Mucosa of descending colon (tissue), 3 donors: ENCODE results near the gene CDKAL1. TPM values are rescaled to one million over a fixed set of nuclear protein-coding genes. Genes with fewer than 3 reads are reported as not detected.

Experiments
- ATAC-seq: fragments of 200-7000 bp; cut with Tn5 transposase; one replicate; pipeline ENCODE4 v1.9.1; 2020; ENCODE audit warnings: mild to moderate bottlenecking, moderate library complexity
- DNase-seq, 3 donors: peaks; one replicate each; pipeline ENCODE4 v3.0.0-alpha.2; 2020
- H3K36me3 ChIP-seq: fragments of 200-600 bp; one replicate; pipeline ENCODE4 v1.8.0; 2021; ENCODE audit warnings: low read depth, mild to moderate bottlenecking
- H3K4me1 ChIP-seq: fragments of 200-600 bp; one replicate; pipeline ENCODE4 v1.8.0; 2021; ENCODE audit warnings: low read depth, mild to moderate bottlenecking
- H3K4me3 ChIP-seq: fragments of 200-600 bp; one replicate; pipeline ENCODE4 v1.8.0; 2021; ENCODE audit warnings: mild to moderate bottlenecking
- H3K9me3 ChIP-seq: fragments of 200-600 bp; one replicate; pipeline ENCODE4 v1.8.0; 2021; ENCODE audit warnings: mild to moderate bottlenecking
- intact Hi-C, 2 donors: fragments of 100-400 bp; cut with DNase I in 1 of 2; cut with micrococcal nuclease in 1 of 2; formaldehyde crosslinking; loops; one replicate each; pipeline versions ENCODE4 v1.11.0 to v1.11.1; 2022; cut with DNase I, micrococcal nuclease
- long read RNA-seq, 2 donors: library from polyadenylated mRNA; unstranded; transcript quantifications; one replicate each; pipeline ENCODE4 v2.0.0, GENCODE V29; 2019 to 2021
- total RNA-seq, 3 donors: library from RNA; stranded (reverse); fragmentation: NEBNext Ultra II Directional in 2 of 3; extraction: Animal tissue kit (Norgen Biotek cat#: 25700) in 2 of 3; gene quantifications; one replicate each; pipeline versions ENCODE4 v1.2.1 to v1.2.4, GENCODE V29; 2021 to 2023
- TF ChIP-seq, protein P1 (sequence below): fragments of 200-600 bp; IDR thresholded peaks from one replicate; pipeline ENCODE4 v1.8.0; 2022; ENCODE audit warnings: antibody characterized with exemption, mild to moderate bottlenecking
- donor health status: DM: no; HTN: no; CAD: no; lungs with moderate emphysema.
- donor health status: DM: no; HTN: no; CAD: no.
- donor health status: DM: no; HTN: yes; CAD: no.

CDKAL1 gene
- 10 to 100 TPM; 13.4 to 15.5 (median 15.3) TPM for total RNA-seq
- long read RNA-seq, donor 1, partial matches to known transcripts, result 0 of 9 reads
- long read RNA-seq, donor 1, other reads (novel, unspliced or antisense), result 7 of 9 reads
- long read RNA-seq, donor 2, partial matches to known transcripts, result 0 of 5 reads
- long read RNA-seq, donor 2, other reads (novel, unspliced or antisense), result 4 of 5 reads

- Histone ChIP-seq H3K9me3 (no peaks in the 10 kb centered on the region), H3K36me3 (no peaks in the 10 kb centered on the region), H3K4me3 (peak within 1 kb of the TSS; percentile 78), H3K4me1 (peaks cover 6% of the 10 kb centered on the region)
- DNase-seq (peak; percentile 88 to 94 (median 90)), ATAC-seq (peak; percentile 99)
- intact Hi-C loops, result no loop called here
- TF ChIP-seq, protein P1, sequence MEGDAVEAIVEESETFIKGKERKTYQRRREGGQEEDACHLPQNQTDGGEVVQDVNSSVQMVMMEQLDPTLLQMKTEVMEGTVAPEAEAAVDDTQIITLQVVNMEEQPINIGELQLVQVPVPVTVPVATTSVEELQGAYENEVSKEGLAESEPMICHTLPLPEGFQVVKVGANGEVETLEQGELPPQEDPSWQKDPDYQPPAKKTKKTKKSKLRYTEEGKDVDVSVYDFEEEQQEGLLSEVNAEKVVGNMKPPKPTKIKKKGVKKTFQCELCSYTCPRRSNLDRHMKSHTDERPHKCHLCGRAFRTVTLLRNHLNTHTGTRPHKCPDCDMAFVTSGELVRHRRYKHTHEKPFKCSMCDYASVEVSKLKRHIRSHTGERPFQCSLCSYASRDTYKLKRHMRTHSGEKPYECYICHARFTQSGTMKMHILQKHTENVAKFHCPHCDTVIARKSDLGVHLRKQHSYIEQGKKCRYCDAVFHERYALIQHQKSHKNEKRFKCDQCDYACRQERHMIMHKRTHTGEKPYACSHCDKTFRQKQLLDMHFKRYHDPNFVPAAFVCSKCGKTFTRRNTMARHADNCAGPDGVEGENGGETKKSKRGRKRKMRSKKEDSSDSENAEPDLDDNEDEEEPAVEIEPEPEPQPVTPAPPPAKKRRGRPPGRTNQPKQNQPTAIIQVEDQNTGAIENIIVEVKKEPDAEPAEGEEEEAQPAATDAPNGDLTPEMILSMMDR, result no peak
These were observed at the start of gene CDKAL1 for GRCh38 chr6:20534295-20535262. TSS of gene CDKAL1 (plus strand) at chr6:20534457. CDS start at chr6:20546351, 11,894 bp downstream.

- DNase-seq (no peak), ATAC-seq (no peak)
- no peaks in the 10 kb centered on the region for H3K4me1 ChIP-seq
- TF ChIP-seq, protein P1, result no peak
- no peaks in the 10 kb centered on the region for H3K36me3 ChIP-seq
- no peaks in the 10 kb centered on the region for H3K9me3 ChIP-seq
- intact Hi-C loops, result no loop called here
- no peak overlapping the region for H3K4me3 ChIP-seq
These were observed 47.6 kb upstream of the CDKAL1 start for GRCh38 chr6:20486641-20487040.

GRCh38 chr6:20487669-20488375, 46.4 kb upstream of the CDKAL1 start:
- Histone ChIP-seq H3K4me3 (no peak overlapping the region), H3K4me1 (no peaks in the 10 kb centered on the region), H3K36me3 (no peaks in the 10 kb centered on the region), H3K9me3 (no peaks in the 10 kb centered on the region)
- TF ChIP-seq, protein P1, result no peak
- DNase-seq, result no peak
- no peak for ATAC-seq
- intact Hi-C loops, result no loop called here

GRCh38 chr6:20490591-20490990, 43.7 kb upstream of the CDKAL1 start:
- no peak for ATAC-seq
- no peaks in the 10 kb centered on the region for H3K9me3 ChIP-seq
- intact Hi-C loops, result no loop called here
- no peak for DNase-seq
- no peak overlapping the region for H3K4me3 ChIP-seq
- H3K4me1 ChIP-seq, result no peaks in the 10 kb centered on the region
- TF ChIP-seq, protein P1, result no peak
- H3K36me3 ChIP-seq, result no peaks in the 10 kb centered on the region

- no peaks in the 10 kb centered on the region for H3K4me1 ChIP-seq
- H3K36me3 ChIP-seq, result no peaks in the 10 kb centered on the region
- no peak for ATAC-seq
- DNase-seq, result no peak
- H3K9me3 ChIP-seq, result no peaks in the 10 kb centered on the region
- no peak overlapping the region for H3K4me3 ChIP-seq
- TF ChIP-seq, protein P1, result no peak
- intact Hi-C loops, result no loop called here
These were observed 42.2 kb upstream of the CDKAL1 start for GRCh38 chr6:20492099-20492498.
